Measurements from ENCODE around the gene KCTD17.

The KCTD17 gene

DNA sequence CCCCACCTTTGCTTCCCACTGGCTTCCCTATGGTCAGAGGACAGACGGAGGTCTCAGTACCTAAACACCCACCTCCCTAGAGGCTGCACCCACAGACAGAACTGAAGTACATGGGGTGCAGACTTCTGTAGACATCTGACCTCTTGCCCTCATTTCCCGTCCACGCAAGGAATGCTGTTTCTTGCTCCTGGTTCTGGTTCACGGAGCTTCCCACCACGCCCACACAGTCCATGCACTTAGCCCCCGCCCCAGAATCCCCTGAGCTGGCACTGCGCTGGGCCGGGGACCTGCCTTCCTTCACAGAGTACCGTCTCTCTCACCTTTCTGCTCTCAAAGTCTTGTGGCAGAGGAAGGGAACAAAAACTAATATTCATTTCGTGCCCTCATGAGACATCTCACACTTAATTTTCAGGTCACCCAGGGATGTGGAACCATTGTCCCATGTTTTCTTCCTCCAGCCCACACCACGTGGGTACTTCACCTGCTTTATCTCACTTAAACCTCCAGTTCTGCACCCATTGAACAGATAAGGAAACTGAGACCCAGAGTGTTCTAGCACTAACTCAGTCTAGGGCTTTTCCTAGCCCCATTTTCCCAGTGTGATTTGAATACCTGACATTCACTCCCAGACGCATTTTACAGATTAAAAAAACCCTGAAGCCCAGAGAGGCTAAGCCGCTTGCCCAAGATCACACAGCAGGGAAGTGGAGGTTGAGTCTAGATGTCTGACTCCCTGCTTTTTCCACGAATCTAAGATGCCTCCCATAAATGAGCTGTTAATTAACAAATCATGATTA is 52.3 kb downstream of the KCTD17 start:
- DNase-seq (ENCODE audit: low spot score) = no peak

DNA sequence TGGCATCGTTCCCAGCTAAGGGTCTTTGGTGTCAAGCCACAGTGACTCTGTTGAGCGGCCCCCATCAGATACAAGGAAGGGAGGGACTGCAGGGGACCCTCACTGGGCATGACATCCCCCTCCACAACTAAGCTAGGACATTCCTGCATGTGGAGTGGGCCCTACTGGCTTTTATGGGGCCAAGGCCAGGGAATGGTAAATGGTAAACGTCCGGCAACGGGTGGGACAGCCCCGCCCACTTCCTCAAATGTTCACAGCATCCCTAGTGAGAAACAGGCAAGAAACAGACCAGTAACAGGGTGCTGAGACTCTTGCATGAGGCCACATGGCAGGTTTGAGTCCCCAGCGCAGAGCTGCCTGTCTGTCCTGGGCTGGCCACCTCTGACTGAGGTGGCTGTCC is 53.6 kb downstream of the KCTD17 start:
- DNase-seq (ENCODE audit: low spot score) = no peak

DNA sequence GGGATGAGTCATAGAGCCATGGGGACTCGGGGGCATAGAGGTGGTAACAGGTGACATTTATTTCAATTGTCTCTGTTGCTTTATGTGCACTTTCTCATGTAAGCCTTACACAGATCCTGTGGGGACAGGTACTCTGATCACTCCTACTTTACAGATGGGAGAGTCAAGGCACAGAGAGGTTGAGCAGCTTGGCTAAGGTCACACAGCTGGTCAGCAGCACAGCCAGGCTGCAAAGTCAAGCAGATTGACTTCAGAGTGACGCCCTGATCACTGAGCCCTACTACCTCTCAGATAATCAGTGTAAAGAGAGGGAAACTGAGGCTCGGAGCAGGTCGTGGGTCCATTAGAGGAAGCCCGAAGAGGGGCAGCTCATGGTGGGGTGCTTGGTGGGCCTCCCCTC is 54.4 kb downstream of the KCTD17 start:
- DNase-seq (ENCODE audit: low spot score) = no peak

DNA sequence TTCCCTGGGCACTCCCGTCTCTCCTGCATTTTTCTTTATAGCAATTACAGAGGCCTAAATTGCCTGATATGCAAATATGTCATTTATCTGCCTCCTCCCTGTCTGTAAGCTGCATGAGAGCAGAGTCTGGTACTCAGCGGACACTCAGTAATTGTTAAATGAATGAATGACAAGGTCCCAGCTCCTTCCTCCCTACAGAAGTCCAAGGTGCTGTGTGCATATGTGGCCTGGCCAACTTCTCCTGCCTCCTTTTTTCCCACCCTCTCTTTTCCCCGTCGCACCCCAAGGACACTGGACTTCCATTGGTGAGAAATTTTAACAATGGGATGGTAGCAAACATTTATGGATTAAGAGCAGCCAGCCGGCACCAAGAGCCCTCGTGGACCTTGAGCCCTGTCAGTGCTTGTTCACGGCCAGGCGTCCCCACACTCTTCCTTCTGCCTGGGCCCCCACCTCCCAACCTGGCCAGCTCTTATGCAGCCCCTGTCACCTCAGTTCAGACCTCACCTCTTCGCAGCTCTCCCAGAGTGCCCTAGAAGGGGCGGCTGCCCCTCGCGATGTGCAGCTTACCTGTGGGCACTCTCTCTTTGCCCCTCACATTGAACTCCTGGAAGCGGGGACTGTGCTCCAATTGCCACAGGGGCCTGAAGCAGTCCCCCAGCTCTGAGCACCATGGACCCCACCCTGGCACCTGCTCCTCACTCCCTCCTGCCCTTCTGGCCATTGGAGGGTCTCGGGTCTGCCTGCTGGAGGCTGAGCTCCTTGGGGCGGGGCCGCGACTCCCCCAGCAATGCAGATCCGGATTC is 56.5 kb downstream of the KCTD17 start:
- no peak for DNase-seq (ENCODE audit: low spot score)

DNA sequence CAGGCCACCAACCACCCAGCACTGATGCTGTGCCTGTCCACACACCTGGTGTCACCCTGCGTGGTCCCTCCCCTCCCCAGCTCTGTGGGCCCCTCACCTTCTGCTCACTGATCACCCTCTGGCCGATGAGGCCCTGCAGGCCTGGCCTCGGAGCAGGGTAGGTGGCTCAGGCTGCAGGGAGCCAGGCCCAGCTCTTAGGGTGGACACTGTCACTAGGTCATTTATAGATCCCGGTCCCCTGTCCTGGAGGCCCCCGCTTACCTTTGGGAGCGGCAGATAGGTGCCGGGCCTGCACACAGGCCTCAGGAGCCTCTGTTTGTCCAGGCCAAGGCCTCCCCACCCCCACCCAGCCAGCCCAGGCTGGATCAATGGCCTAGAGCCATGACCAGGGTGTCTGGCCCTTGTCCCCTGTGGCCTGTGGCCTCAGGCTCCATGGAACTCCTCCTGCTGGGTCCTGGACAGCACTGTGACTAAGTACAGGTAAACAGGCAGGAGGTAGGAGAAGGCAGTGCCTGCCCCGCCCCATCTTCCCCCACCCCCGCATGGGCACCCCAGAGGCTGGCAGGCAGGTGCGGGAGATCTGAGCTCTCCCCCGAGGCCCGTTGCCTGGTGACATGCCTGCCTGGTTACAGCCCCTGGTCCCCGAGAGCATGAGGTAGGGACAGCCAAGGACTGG is 57.8 kb downstream of the KCTD17 start, which contains the start of gene TMPRSS6:
Gene TMPRSS6, minus strand, starts transcription at position 472 of the 676 bp plus-strand sequence. CDS start 6,296 bp downstream, outside the sequence.
- no peak for DNase-seq (ENCODE audit: low spot score)

DNA sequence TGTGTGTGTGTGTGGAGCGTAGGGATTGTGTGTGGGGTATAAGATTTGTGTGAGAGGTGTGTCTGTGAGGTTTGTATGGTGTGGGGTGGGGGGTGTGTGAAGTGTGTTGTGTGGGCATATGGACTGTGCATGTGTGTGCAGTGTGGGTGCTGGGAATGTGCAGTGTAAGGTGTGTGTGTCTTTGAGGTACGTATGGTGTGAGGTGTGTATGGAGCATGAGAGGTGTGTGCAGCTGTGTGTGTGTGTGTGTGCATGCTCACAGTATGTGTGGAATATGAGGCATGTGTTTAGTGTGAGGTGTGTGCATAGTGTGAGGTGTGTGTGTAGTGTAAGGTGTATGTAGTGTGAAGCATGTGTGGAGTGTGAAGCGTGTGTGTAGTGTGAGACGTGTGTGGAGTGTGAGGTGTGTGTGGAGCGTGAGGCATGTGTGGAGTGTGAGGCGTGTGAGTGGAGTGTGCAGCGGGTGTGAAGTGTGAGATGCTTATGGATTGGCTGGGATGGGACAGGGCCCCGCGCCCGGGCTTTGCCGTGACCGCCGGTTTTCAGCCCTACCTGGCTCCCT is 59.7 kb downstream of the KCTD17 start:
- no peak for DNase-seq (ENCODE audit: low spot score)

DNA sequence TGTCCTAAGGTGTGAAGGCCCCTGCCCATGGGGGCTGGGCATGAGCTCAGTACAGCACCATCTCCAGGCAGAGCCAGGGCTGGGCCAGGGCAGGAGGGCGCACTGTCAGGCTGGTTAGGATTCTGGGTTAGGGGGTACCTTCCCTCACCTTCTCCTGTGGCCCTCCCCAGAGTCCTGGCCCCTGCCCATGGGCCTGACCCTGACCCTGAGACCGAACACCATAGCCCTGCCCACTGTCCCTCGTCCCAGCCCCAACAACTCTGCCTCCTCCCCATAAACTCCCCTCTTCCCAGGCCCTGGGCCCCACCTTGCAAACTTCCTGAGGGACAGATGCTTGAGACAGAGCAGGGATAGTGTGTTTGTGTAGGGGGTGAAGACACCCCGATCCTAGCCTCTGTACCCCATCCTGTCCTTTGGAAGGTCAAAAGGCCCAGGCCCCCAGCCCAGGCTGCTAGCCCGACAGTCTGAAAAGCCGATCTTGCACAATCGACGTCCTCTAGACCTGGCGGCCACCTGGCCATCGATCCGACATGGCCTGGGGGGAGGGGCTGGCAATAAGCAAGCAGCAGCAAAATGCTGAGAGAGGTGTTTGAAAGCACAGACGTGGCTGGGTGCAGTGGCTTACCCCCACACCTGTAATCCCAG is 60.7 kb downstream of the KCTD17 start:
- DNase-seq (ENCODE audit: low spot score) = no peak

Measured in pons (tissue), 1 donor.